WERI-Rb-1 (cell line): ENCODE data around the gene DYNC1LI2.

Experiments
- DNase-seq: peaks from one replicate; pipeline ENCODE4 v3.0.0-alpha.2; 2020
- H3K27ac ChIP-seq: fragments of 250-450 bp; sonication (Bioruptor Pico); 2 replicates; pipeline ENCODE4 v1.5.1; 2020; ENCODE audit warnings: mild to moderate bottlenecking, moderate library complexity
- H3K27me3 ChIP-seq: fragments of 250-450 bp; sonication (Bioruptor Pico); 2 replicates; pipeline ENCODE4 v1.5.1; 2021; ENCODE audit warnings: mild to moderate bottlenecking, low read depth, moderate library complexity; ENCODE audit not compliant: insufficient read depth, severe bottlenecking
- H3K36me3 ChIP-seq: fragments of 250-450 bp; sonication (Bioruptor Pico); 2 replicates; pipeline ENCODE4 v1.5.1; 2020; ENCODE audit warnings: mild to moderate bottlenecking, moderate library complexity
- H3K4me3 ChIP-seq: 2 replicates; pipeline ENCODE4 v1.5.1; 2011; ENCODE audit warnings: low read depth, mild to moderate bottlenecking, control low read depth, low read length
- H3K9me3 ChIP-seq: fragments of 250-450 bp; sonication (Bioruptor Pico); 2 replicates; pipeline ENCODE4 v1.5.1; 2021; ENCODE audit warnings: mild to moderate bottlenecking, moderate library complexity; ENCODE audit not compliant: severe bottlenecking
- CTCF ChIP-seq: IDR thresholded peaks from 2 replicates; pipeline ENCODE4 v1.5.1; 2011; ENCODE audit warnings: low read depth, mild to moderate bottlenecking, control low read depth, inconsistent platforms, low read length

DYNC1LI2 gene

GRCh38 chr16:66701516-66701915, 49.9 kb downstream of the DYNC1LI2 start:
- H3K36me3 ChIP-seq = no peaks in the 10 kb centered on the region
- no peak for TF ChIP-seq CTCF
- H3K9me3 ChIP-seq = no peaks in the 10 kb centered on the region
- H3K27me3 ChIP-seq = no peaks in the 10 kb centered on the region
- H3K4me3 ChIP-seq = no peak overlapping the region
- DNase-seq = no peak
- H3K27ac ChIP-seq = no peak overlapping the region

GRCh38 chr16:66701026-66701425, 50.4 kb downstream of the DYNC1LI2 start:
- Histone ChIP-seq H3K27me3 (no peaks in the 10 kb centered on the region), H3K9me3 (no peaks in the 10 kb centered on the region), H3K27ac (no peak overlapping the region), H3K4me3 (no peak overlapping the region), H3K36me3 (no peaks in the 10 kb centered on the region)
- TF ChIP-seq CTCF = no peak
- no peak for DNase-seq

- Histone ChIP-seq H3K27ac (no peak overlapping the region), H3K4me3 (no peak overlapping the region), H3K9me3 (no peaks in the 10 kb centered on the region), H3K27me3 (no peaks in the 10 kb centered on the region), H3K36me3 (no peaks in the 10 kb centered on the region)
- TF ChIP-seq CTCF = no peak
- no peak for DNase-seq
Observed at GRCh38 chr16:66699898-66700297, 51.5 kb downstream of the DYNC1LI2 start.

GRCh38 chr16:66698046-66698445, 53.4 kb downstream of the DYNC1LI2 start:
- H3K27ac ChIP-seq = no peak overlapping the region
- DNase-seq = no peak
- TF ChIP-seq CTCF = no peak
- H3K4me3 ChIP-seq = no peak overlapping the region
- no peaks in the 10 kb centered on the region for H3K27me3 ChIP-seq
- H3K9me3 ChIP-seq = no peaks in the 10 kb centered on the region
- H3K36me3 ChIP-seq = no peaks in the 10 kb centered on the region

GRCh38 chr16:66696669-66697630, 54.5 kb downstream of the DYNC1LI2 start, which contains the start of gene CMTM4:
TSS of gene CMTM4 (minus strand) at chr16:66696743. CDS start at chr16:66696525, 218 bp downstream.
- peak within 1 kb of the TSS; percentile 79 for H3K4me3 ChIP-seq
- TF ChIP-seq CTCF = peak; percentile 34; the same call in 1 of the 2 replicates
- H3K9me3 ChIP-seq = no peaks in the 10 kb centered on the region
- peak; percentile 86 for DNase-seq
- peak within 1 kb of the TSS; percentile 73 for H3K27ac ChIP-seq
- no peaks in the 10 kb centered on the region; the same call in 1 of the 2 replicates for H3K36me3 ChIP-seq
- no peaks in the 10 kb centered on the region for H3K27me3 ChIP-seq
